GM21619 (cell line): ENCODE measurements around the gene KLF11.
"Not testable (repeated sequence)": the region's sequence is repeated elsewhere in the genome, so short reads cannot be mapped to it uniquely, and the experiment has no call there.

Source experiments
- ATAC-seq: cut with Tn5 transposase; IDR thresholded peaks from one replicate; pipeline ENCODE4 v1.9.1; 2021; ENCODE audit not compliant: unreplicated experiment

KLF11 gene

GRCh38 chr2:10022966-10023662 lies 20.2 kb upstream of the KLF11 start:
- ATAC-seq: no peak

GRCh38 chr2:10026940-10027569 lies 16.3 kb upstream of the KLF11 start:
- no peak for ATAC-seq

- ATAC-seq: no peak
These were observed 15.6 kb upstream of the KLF11 start for GRCh38 chr2:10027660-10028330.

- ATAC-seq: no peak
These were observed 14.9 kb upstream of the KLF11 start for GRCh38 chr2:10028407-10028987.

- ATAC-seq: no peak
These were observed 14.1 kb upstream of the KLF11 start for GRCh38 chr2:10028988-10029874.

- no peak for ATAC-seq
These were observed 13.5 kb upstream of the KLF11 start for GRCh38 chr2:10029875-10030223.

GRCh38 chr2:10030311-10030736 lies 13.0 kb upstream of the KLF11 start:
- ATAC-seq: no peak

GRCh38 chr2:10030798-10031197 lies 12.6 kb upstream of the KLF11 start:
- ATAC-seq: not testable (repeated sequence)

- ATAC-seq: no peak
These were observed 11.2 kb upstream of the KLF11 start for GRCh38 chr2:10031886-10032745.

- ATAC-seq: no peak
These were observed 10.6 kb upstream of the KLF11 start for GRCh38 chr2:10032746-10033105.

GRCh38 chr2:10033251-10034006 lies 9.9 kb upstream of the KLF11 start:
- no peak for ATAC-seq

GRCh38 chr2:10034333-10035052 lies 8.9 kb upstream of the KLF11 start:
- ATAC-seq: no peak

- ATAC-seq: no peak
These were observed 8.3 kb upstream of the KLF11 start for GRCh38 chr2:10035053-10035422.

GRCh38 chr2:10035633-10036032 lies 7.7 kb upstream of the KLF11 start:
- ATAC-seq: no peak

GRCh38 chr2:10036095-10036884 lies 7.1 kb upstream of the KLF11 start:
- peak; percentile 50 for ATAC-seq

- no peak for ATAC-seq
These were observed 5.2 kb upstream of the KLF11 start for GRCh38 chr2:10038123-10038522.

GRCh38 chr2:10038716-10039115 lies 4.6 kb upstream of the KLF11 start:
- no peak for ATAC-seq
